Stimulated activated CD8-positive, alpha-beta memory T cell treated with anti-CD3 and anti-CD28 coated beads, Interleukin-2, amount 100 ng/mL, for 48 hours (primary cell): ENCODE results near the gene GTF3C5.
"Not testable (repeated sequence)": the region's sequence is repeated elsewhere in the genome, so short reads cannot be mapped to it uniquely, and the experiment has no call there.

Experiments
- DNase-seq, 2 donors: peaks; one replicate each; pipeline ENCODE4 v3.0.0-alpha.2; 2020; ENCODE audit warnings: low read depth in 2 of 2

GTF3C5 gene, protein sequence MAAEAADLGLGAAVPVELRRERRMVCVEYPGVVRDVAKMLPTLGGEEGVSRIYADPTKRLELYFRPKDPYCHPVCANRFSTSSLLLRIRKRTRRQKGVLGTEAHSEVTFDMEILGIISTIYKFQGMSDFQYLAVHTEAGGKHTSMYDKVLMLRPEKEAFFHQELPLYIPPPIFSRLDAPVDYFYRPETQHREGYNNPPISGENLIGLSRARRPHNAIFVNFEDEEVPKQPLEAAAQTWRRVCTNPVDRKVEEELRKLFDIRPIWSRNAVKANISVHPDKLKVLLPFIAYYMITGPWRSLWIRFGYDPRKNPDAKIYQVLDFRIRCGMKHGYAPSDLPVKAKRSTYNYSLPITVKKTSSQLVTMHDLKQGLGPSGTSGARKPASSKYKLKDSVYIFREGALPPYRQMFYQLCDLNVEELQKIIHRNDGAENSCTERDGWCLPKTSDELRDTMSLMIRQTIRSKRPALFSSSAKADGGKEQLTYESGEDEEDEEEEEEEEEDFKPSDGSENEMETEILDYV

GRCh38 chr9:133030317-133031129 is at the start of gene GTF3C5:
TSS of gene GTF3C5 (plus strand) at chr9:133030997. CDS start at chr9:133031012, 15 bp downstream.
- DNase-seq, result peak; percentile 82

- DNase-seq, result no peak
Measured at GRCh38 chr9:132982458-132982857, 48.3 kb upstream of the GTF3C5 start.

DNA sequence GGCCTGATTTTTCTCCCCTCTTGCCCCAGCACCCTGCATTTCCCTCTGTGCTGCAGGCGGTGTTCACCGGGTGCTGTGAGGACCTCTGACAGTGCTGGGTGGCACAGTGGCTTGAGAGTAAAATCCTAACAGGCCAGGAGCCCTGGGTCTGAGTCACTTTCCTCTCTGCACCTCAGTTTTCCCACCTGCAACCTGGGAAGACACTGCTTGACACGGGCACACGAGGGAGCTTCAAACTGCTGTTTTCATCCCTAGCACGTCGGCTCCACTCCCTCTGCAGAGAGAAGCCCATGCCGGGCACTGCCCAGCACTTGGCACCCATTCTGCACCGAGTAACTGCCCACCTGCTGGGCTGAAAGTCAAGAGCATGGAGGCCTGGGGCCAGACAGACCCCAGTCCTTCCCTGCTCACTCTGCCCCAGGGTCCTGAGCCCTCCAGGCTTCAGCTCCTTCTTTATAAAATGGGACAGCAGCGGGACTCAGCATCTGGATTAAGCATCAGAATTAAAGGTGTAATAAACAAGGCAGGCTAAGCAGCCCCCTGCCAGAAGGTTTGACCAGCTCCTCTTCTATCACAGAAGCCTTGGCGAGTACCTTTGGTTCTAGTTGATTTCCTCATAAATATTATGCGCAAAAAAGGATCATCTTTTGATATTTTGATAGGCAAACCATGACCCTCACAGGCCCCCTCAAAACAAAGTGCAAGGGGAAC is 47.2 kb upstream of the GTF3C5 start:
- no peak for DNase-seq

GRCh38 chr9:132984202-132985070 is 46.4 kb upstream of the GTF3C5 start:
- no peak for DNase-seq

GRCh38 chr9:132985071-132985350 is 45.8 kb upstream of the GTF3C5 start:
- DNase-seq, result no peak

DNA sequence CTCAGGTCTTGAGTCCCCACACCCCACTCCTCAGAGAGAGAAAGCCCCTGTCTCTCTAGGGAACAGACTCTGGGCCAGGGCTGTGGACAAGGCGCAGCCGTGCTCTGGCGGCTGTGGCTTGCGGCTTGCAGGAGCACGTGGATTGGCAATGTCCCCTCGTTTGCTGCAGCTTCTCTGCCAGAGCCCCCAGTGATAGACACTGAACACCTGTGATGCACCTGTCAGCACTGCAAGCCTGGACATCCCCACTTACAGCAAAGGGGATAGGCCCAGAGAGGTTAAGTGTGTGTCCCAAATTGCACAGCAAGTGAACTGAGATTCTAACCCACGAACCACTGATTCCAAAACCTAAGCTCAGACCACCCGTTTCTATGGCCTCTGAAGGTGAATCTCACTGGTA is 45.3 kb upstream of the GTF3C5 start:
- DNase-seq, result no peak

DNA sequence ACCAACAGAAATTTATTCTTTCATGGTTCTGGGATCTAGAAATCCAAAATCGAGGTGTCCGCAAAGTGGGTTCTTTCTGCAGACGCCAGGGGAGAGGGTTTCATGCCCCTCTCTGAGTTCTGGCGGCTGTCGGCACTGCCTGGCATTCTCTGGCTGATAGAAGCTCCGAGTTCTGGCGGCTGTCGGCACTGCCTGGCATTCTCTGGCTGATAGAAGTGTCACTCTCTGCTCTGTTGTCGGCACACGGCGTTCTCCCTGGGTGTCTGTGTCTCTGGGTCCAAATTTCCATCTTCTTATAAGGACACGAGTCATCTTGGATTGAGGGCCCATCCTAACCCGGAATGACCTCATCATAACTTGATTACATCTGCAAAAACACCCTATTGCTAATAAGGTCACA is 44.7 kb upstream of the GTF3C5 start:
- DNase-seq, result no peak

DNA sequence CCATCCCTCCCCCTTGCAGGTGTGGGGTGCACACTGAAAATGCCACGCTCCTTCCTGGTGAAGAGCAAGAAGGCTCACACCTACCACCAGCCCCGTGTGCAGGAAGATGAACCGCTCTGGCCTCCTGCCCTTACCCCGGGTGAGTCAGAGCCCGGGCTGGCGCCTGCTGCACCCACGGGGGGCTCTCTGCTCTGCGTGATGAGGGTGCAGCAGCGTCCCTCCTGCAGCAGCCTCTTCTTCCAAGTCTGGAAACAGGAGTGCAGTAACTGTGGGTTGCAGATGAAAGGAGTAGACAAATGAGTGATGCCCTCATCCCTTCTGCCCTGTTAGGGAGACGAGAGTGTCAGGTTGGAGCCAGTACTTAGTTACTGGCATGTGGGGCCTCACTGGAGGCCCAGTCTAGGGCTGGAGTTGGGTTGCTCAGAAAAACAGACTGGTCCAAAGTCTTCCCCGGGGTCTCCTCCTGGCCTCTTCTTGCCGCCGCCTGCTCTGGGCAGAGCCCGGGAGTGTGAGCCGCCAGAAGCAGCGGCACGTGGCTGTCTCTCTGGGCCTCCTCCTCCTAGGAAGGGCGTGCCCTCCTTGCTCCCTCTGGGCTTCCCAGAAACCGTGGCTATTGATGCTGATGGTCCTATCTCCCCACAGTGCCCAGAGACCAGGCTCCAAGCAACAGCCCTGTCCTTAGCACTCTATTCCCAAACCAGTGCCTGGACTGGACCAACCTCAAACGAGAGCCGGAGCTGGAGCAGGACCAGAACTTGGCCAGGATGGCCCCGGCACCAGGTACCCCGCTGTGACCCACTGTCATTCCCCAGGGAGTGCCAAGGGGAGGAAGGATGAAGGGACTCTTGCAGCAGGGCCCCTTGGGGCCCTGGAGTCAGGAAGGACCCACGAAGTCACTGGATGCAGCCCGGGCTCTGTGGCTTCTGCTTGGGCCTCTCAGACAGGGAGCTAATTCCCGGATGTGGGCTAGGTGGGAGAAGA is 43.9 kb upstream of the GTF3C5 start:
- no peak for DNase-seq

GRCh38 chr9:132988244-132989013 is 42.4 kb upstream of the GTF3C5 start:
- no peak for DNase-seq

GRCh38 chr9:132989014-132989310 is 41.8 kb upstream of the GTF3C5 start:
- no peak for DNase-seq

- no peak for DNase-seq
Measured at GRCh38 chr9:132989414-132989996, 41.3 kb upstream of the GTF3C5 start.

DNA sequence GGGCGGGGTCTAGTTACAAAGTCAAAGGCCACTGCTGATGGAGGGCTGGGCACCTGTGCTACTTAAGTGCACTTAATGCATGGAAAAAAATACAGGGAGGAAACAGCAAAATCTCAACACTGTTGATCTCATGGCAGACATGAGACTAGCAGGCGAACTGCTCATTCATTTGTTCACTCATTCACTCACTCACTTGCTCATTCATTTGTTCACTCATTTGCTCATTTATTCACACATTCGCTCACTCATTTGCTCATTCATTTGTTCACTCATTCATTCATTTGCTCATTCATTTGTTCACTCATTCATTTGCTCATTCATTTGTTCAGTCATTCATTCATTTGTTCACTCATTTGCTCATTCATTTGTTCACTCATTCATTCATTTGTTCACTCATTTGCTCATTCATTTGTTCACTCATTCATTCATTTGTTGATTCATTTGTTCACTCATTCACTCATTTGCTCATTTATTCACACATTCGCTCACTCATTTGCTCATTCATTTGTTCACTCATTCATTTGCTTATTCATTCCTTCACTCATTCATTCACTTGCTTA is 40.7 kb upstream of the GTF3C5 start:
- DNase-seq, result not testable (repeated sequence)

DNA sequence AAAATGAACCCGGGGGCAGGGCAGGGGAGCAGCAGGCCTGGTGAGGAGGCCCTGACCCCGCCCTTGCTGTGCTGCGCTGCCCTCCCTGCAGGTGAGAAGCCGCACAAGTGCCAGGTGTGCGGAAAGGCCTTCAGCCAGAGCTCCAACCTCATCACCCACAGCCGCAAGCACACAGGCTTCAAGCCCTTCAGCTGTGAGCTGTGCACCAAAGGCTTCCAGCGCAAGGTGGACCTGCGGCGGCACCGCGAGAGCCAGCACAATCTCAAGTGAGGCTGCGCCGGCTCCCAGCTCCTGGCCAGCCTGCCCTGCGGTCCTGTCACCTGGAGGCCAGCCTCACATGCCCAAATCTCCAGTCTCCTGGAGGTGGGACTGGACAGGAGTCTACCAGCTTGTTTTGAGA is 40.0 kb upstream of the GTF3C5 start:
- DNase-seq, result no peak

DNA sequence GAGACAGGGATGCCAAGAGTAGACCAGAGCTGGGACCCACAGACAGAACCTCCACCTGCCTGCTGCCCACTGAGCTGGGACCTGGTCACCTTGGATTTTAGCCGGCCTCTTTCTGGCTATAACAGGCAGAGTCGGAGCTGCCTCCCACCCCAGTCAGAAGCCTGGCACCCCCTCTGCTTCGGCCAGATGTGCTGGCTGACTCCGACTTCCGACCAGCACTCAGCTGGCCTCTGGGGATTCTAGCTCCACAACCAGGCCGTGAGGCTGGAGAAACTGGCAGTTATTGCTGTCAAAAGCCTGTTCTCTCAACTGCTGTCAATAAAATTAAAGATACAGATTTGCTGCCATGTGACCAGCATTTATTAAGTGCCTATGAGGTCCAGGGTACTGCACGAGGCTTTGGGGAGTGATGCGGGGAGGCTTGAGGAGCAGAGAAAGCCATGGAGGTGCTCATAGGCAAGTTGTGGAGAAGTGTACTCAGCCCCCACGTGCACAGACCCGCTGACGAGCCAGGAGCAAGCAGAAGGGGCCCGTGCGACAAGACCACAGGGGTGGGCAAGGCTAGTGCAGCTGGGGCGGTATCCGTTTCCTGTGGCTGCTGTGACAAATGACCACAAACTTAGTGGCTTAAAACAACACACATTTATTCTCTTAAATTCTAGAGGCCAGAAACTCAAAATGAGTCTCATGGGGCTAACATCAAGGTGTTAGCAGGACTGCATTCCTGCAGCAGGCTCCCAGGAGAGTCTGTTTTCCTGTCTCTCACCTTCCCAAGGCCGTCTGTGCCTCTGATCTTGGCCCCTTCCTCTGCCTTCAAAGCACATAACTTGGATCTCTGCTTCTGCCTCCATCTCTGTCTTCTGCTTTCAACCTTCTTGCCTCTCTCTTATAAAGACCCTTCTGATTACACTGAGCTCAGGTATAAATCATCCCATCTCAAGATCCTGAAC is 39.2 kb upstream of the GTF3C5 start:
- DNase-seq, result no peak

- no peak for DNase-seq
Measured at GRCh38 chr9:132993511-132993939, 37.3 kb upstream of the GTF3C5 start.

DNA sequence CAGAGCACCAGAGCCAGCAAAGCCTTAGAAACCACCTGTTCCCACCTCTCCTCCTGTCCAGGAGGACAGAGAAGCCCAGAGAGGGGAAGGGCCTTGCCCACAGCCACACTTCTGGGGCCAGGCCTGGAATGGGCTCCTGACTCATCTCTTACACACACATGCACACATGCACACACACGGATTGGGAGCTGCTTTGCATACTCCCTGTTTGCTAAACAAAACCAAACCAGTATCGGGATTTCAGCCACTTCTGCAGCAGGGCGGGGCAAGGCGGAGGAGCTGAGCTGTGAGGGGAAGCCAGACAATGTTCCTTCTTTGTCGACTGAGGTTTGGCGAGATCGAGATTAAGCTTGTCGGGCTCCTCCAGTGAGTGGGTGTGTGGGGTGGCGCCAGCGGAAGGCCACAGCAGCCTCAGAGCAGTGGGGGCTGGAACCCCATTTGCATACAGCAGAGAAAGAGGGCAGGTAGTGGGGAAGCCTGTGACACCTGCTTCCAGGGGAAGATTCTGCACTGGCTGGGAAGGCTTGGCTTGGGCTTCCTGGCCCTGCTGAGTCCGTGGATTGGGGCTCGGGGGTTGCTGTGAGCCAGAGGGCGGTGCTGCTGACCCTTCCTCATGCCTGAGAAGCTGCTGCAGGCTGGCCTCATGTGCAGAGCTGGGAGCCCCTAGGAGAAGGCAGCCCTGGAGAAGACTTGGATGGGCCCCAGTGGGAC is 36.2 kb upstream of the GTF3C5 start:
- DNase-seq, result no peak

- DNase-seq, result no peak
Measured at GRCh38 chr9:132995121-132995420, 35.7 kb upstream of the GTF3C5 start.
